ENCODE data around the gene FOXJ1.

The FOXJ1 gene

DNA sequence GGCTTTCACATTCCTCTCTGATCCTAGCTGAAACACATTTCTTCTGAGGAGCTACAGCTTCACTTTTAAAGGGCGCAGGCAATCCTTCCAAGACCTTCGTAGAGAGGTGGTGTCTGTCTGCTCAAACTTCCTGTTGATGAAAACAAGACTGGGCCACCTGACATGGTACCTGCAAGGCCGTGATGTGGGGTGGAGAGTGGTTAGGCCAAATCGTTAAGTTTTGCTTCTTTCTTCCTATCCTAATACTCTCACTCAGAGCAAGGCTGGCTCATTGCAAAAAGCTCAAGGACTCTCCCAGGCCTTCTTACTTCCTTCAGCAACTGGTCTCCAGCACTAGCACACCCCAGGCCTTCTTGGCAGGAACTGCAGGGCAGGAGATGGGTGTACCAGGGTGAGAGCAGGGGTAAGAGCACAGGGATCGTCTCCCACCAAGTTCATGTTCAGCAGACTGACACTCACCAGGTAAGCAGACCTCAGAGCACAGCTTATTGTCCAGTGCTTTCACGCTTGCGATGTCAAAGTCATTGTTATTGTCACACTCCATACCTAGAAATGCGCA lies 10.9 kb upstream of the FOXJ1 start:
- ChIA-PET CTCF (interaction anchor here (0.6 to 1.2 kb wide), 3 partner anchors 14 to 194 kb away, joined by 3 read pairs; no protein-coding TSS in a partner anchor), POLR2A (ENCODE audit: low non-redundant PET) (interaction anchor here (0.6 kb wide), 1 partner anchor 18 kb away, joined by 3 read pairs; no protein-coding TSS in a partner anchor)
- TF ChIP-seq, protein P1, sequence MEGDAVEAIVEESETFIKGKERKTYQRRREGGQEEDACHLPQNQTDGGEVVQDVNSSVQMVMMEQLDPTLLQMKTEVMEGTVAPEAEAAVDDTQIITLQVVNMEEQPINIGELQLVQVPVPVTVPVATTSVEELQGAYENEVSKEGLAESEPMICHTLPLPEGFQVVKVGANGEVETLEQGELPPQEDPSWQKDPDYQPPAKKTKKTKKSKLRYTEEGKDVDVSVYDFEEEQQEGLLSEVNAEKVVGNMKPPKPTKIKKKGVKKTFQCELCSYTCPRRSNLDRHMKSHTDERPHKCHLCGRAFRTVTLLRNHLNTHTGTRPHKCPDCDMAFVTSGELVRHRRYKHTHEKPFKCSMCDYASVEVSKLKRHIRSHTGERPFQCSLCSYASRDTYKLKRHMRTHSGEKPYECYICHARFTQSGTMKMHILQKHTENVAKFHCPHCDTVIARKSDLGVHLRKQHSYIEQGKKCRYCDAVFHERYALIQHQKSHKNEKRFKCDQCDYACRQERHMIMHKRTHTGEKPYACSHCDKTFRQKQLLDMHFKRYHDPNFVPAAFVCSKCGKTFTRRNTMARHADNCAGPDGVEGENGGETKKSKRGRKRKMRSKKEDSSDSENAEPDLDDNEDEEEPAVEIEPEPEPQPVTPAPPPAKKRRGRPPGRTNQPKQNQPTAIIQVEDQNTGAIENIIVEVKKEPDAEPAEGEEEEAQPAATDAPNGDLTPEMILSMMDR (conservative IDR thresholded peaks at IDR 0.05; ENCODE audit: low read depth), result no peak
- no peak for DNase-seq (ENCODE audit: low spot score)
- H3K27ac ChIP-seq, result no peak overlapping the region

DNA sequence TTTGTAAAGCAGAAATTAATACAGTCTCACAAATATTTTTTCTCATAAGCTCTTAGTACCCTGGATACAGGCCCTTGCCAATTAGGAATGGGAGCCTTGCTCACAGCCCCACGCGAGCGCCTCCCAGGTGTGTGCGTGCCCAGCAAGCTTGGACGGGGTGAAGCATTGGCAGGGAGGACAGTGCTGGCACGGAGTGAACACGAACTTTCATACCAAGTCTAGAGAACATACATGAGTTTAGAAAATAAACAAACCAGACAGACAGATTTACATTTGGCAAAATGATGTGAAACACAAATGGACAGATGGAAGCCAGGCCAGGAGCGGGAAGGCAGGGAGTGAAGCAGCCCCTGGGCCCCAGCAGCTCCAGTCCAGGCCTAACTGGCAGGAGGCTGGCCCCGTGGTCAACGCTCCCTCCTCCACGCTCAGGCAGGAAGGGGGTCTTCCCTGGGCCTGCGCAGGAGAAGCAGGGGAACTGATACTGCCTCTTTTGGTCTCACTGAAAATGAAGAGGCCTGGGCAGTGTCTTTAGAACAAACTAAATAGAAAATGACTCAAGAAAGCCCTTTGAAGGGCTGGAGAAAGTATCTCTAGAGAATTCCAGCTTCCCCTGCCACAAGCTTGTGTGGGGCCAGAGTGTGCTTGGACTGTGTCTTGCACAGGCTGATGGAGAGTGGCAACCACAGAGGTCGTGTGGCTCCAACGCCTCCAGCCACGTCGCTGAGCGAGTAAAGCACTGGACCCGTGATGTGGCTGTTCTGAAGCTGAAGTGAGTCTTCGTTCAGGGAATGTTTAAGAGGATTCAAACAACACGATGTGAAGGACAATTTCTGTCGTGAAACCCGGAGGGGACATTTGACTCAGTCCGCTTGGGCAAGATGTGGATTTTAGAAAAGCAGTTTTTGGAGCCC lies 9.9 kb upstream of the FOXJ1 start:
- TF ChIP-seq, protein P1 (conservative IDR thresholded peaks at IDR 0.05; ENCODE audit: low read depth), result no peak
- ChIA-PET CTCF (interaction anchor here (0.9 kb wide), 1 partner anchor 30 kb away, joined by 3 read pairs; no protein-coding TSS in a partner anchor), POLR2A (ENCODE audit: low non-redundant PET) (no interaction called here)

GRCh38 chr17:76149214-76149613 lies 8.2 kb upstream of the FOXJ1 start:
- DNase-seq (ENCODE audit: low spot score), result no peak

More for the DNA sequence above, 9.9 kb upstream of the FOXJ1 start:
- no peak overlapping the region for H3K27ac ChIP-seq
- DNase-seq (ENCODE audit: low spot score), result no peak

DNA sequence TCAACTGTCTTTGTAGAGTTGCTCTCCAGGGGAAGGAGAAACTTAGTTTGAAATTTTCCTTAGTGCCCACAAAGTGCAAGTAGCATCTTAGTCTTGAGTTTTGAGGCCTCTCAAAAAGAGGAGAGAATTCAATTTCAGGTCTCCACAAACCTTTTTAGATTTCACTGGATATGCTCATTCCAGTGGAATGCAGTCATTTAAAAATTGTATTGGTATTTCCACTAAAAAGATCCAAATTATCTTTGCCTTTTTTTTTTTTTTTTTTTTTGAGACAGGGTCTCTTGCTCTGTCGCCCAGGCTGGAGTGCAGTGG lies 6.9 kb upstream of the FOXJ1 start:
- H3K27ac ChIP-seq, result no peak overlapping the region
- CTCF ChIA-PET, result no interaction called here
- no peak for DNase-seq (ENCODE audit: low spot score)
- POLR2A ChIA-PET (ENCODE audit: low non-redundant PET), result no interaction called here
- TF ChIP-seq, protein P1 (conservative IDR thresholded peaks at IDR 0.05; ENCODE audit: low read depth), result peak; percentile 36; the same call in 1 of the 2 replicates

More at GRCh38 chr17:76149214-76149613, 8.2 kb upstream of the FOXJ1 start:
- POLR2A ChIA-PET (ENCODE audit: low non-redundant PET), result no interaction called here
- H3K27ac ChIP-seq, result no peak overlapping the region
- TF ChIP-seq, protein P1 (conservative IDR thresholded peaks at IDR 0.05; ENCODE audit: low read depth), result no peak
- CTCF ChIA-PET, result interaction anchor here (1.0 kb wide), 1 partner anchor 28 kb away, joined by 4 read pairs; no protein-coding TSS in a partner anchor

DNA sequence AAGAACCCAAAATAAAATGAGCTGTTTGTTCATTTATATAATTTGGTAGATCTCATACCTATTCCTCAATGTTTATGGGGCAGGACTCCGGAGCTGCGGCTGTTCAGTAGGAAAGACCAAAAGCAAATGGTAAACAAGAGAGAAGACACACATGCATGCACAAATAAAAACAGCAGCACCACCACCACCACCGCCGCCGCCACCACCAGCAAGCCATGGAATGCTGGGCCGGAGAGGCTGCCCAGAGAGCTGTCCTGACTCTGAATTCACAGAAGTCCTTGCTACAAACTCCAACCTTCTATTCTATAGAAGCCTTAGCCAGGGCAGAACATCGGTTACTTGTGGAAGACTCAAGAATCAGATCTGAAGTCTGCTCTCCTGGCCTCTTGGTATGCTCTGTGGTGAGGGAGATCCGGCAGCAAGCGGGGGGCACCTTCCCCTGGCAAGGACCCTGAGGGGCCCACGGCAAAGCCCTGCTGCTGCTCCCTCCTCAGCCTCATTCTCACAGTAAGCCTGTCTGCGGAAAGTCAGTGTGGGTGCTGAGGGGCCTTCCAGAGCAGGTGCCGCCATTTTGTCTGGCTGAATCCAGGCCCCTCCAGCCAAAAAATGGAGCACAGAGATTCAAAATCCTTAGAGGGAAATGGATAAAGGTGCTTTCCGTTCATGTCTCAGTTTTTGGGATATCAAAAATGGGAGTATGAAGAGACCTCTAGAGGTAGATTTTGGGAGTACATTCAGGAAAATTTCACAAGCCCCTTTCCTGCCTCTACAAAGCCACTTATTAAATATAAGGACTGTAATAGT lies 6.4 kb upstream of the FOXJ1 start:
- no peak overlapping the region for H3K27ac ChIP-seq
- TF ChIP-seq, protein P1 (conservative IDR thresholded peaks at IDR 0.05; ENCODE audit: low read depth), result peak; percentile 79
- ChIA-PET CTCF (interaction anchor here (0.6 kb wide), 1 partner anchor 381 kb away, joined by 3 read pairs; no protein-coding TSS in a partner anchor), POLR2A (ENCODE audit: low non-redundant PET) (no interaction called here)
- peak; percentile 46 for DNase-seq (ENCODE audit: low spot score)
